Measurements from ENCODE around the gene ZFYVE16.

GRCh38 chr5:80492741-80493140, 84.9 kb downstream of the ZFYVE16 start:
- TF ChIP-seq CTCF (IDR thresholded peaks at IDR 0.05) (no peak), POLR2AphosphoS5 (IDR thresholded peaks at IDR 0.05) (no peak), POLR2A (IDR thresholded peaks at IDR 0.05) (no peak), EP300 (IDR thresholded peaks at IDR 0.05) (no peak)

All from suprapubic skin (tissue), 4 donors.